Mesenchymal stem cell (in vitro differentiated cells and primary cell): Measurements from ENCODE around the gene TDP2.

Source experiments
- DNase-seq: peaks from one replicate; pipeline ENCODE4 v3.0.0-alpha.2; 2013
- H2AFZ ChIP-seq: one replicate; pipeline ENCODE4 v1.6.1; 2013; ENCODE audit warnings: low read depth, mild to moderate bottlenecking, control low read depth, inconsistent platforms, low read length, moderate library complexity
- H2AK5ac ChIP-seq: 2 replicates; pipeline ENCODE4 v1.6.1; 2013; ENCODE audit warnings: low read length, moderate library complexity, mild to moderate bottlenecking, inconsistent platforms; ENCODE audit not compliant: severe bottlenecking
- H2BK120ac ChIP-seq: one replicate; pipeline ENCODE4 v1.6.1; 2013; ENCODE audit warnings: low read depth, mild to moderate bottlenecking, inconsistent platforms, low read length, moderate library complexity
- H2BK12ac ChIP-seq, 2 experiments: one replicate each; pipeline ENCODE4 v1.6.1; 2013; ENCODE audit warnings: inconsistent platforms in 2 of 2, low read length in 2 of 2, mild to moderate bottlenecking in 2 of 2, moderate library complexity in 2 of 2, control low read depth in 1 of 2
- H2BK15ac ChIP-seq: one replicate; pipeline ENCODE4 v1.6.1; 2013; ENCODE audit warnings: mild to moderate bottlenecking, low read depth, inconsistent platforms; ENCODE audit not compliant: poor library complexity, severe bottlenecking
- H2BK5ac ChIP-seq: 2 replicates; pipeline ENCODE4 v1.6.1; 2013; ENCODE audit warnings: low read depth, mild to moderate bottlenecking, low read length, control low read depth, inconsistent platforms; ENCODE audit not compliant: poor library complexity, severe bottlenecking
- H3K14ac ChIP-seq, 2 experiments: one replicate each; pipeline ENCODE4 v1.6.1; 2013; ENCODE audit warnings: inconsistent platforms in 2 of 2, low read length in 2 of 2, control low read depth in 1 of 2, mild to moderate bottlenecking in 1 of 2, moderate library complexity in 1 of 2
- H3K18ac ChIP-seq, 2 experiments: one replicate each; pipeline ENCODE4 v1.6.1; 2013; ENCODE audit warnings: inconsistent platforms in 2 of 2, low read length in 2 of 2, control low read depth in 1 of 2, low read depth in 1 of 2, mild to moderate bottlenecking in 1 of 2
- H3K23ac ChIP-seq, 2 experiments: one replicate each; pipeline ENCODE4 v1.6.1; 2013; ENCODE audit warnings: inconsistent platforms in 2 of 2, low read length in 2 of 2, mild to moderate bottlenecking in 2 of 2, moderate library complexity in 2 of 2, control low read depth in 1 of 2
- H3K27ac ChIP-seq: 2 replicates; pipeline ENCODE4 v1.5.1; 2013; ENCODE audit warnings: mild to moderate bottlenecking, moderate library complexity, low read length, control low read depth, inconsistent platforms; ENCODE audit not compliant: poor library complexity, severe bottlenecking
- H3K27me3 ChIP-seq, 2 experiments: 2 replicates each; pipeline versions ENCODE4 v1.6.1 to v1.7.0; 2013; ENCODE audit warnings: low read length in 2 of 2, mild to moderate bottlenecking in 2 of 2, moderate library complexity in 2 of 2, control low read depth in 1 of 2, inconsistent platforms in 1 of 2; ENCODE audit not compliant: control insufficient read depth in 1 of 2, insufficient read depth in 1 of 2
- H3K36me3 ChIP-seq, 2 experiments: 2 replicates each; pipeline versions ENCODE4 v1.6.1 to v1.7.0; 2013; ENCODE audit warnings: low read length in 2 of 2, control low read depth in 1 of 2, inconsistent platforms in 1 of 2, low read depth in 1 of 2, mild to moderate bottlenecking in 1 of 2; ENCODE audit not compliant: insufficient read depth in 2 of 2, control insufficient read depth in 1 of 2
- H3K4ac ChIP-seq, 2 experiments: one replicate each; pipeline ENCODE4 v1.6.1; 2013; ENCODE audit warnings: inconsistent platforms in 2 of 2, low read length in 2 of 2, mild to moderate bottlenecking in 2 of 2, moderate library complexity in 2 of 2, control low read depth in 1 of 2, low read depth in 1 of 2
- H3K4me1 ChIP-seq: 2 replicates; pipeline ENCODE4 v1.6.1; 2013; ENCODE audit warnings: low read depth, low read length, control low read depth; ENCODE audit not compliant: control insufficient read depth, insufficient read depth
- H3K4me2 ChIP-seq: 2 replicates; pipeline ENCODE4 v1.6.1; 2013; ENCODE audit warnings: low read length, mild to moderate bottlenecking, inconsistent platforms; ENCODE audit not compliant: poor library complexity, severe bottlenecking
- H3K4me3 ChIP-seq, 2 experiments: 2 replicates each; pipeline versions ENCODE4 v1.5.1 to v1.7.0; 2013; ENCODE audit warnings: low read length in 2 of 2, mild to moderate bottlenecking in 2 of 2, control low read depth in 1 of 2, low read depth in 1 of 2; ENCODE audit not compliant: insufficient read depth in 1 of 2
- H3K79me1 ChIP-seq: replicated peaks from 2 replicates; pipeline ENCODE4 v1.6.1; 2013; ENCODE audit warnings: mild to moderate bottlenecking, control low read depth, low read length, inconsistent platforms; ENCODE audit not compliant: poor library complexity, severe bottlenecking
- H3K9ac ChIP-seq: 2 replicates; pipeline ENCODE4 v1.7.0; 2013; ENCODE audit warnings: mild to moderate bottlenecking, low read length, moderate library complexity
- H3K9me3 ChIP-seq: 2 replicates; pipeline ENCODE4 v1.7.0; 2013; ENCODE audit warnings: mild to moderate bottlenecking, low read length; ENCODE audit not compliant: control insufficient read depth
- H4K8ac ChIP-seq: one replicate; pipeline ENCODE4 v1.6.1; 2013; ENCODE audit warnings: inconsistent platforms, mild to moderate bottlenecking, low read length, moderate library complexity
- H4K91ac ChIP-seq: one replicate; pipeline ENCODE4 v1.6.1; 2013; ENCODE audit warnings: mild to moderate bottlenecking, low read length, inconsistent platforms
- WGBS: methylation state at CpG from one replicate; pipeline ENCODE4 v1.1.7; 2013; ENCODE audit warnings: mixed read lengths; 5-methylcytosine and 5-hydroxymethylcytosine counted together

TDP2 gene

GRCh38 chr6:24603241-24603640 lies 63.5 kb downstream of the TDP2 start:
- no peak overlapping the region for H4K91ac ChIP-seq
- H3K9me3 ChIP-seq = no peaks in the 10 kb centered on the region
- H3K79me1 ChIP-seq = no peaks in the 10 kb centered on the region
- no peak overlapping the region for H4K8ac ChIP-seq
- H3K27ac ChIP-seq = no peak overlapping the region
- 100% methylated on average over 1 of the region's 2 CpGs for WGBS
- H2AK5ac ChIP-seq = no peak overlapping the region
- H3K14ac ChIP-seq = no peak overlapping the region
- no peak overlapping the region for H3K18ac ChIP-seq
- no peaks in the 10 kb centered on the region for H3K4me1 ChIP-seq
- no peak overlapping the region for H2AFZ ChIP-seq
- no peak for DNase-seq
- no peak overlapping the region for H2BK12ac ChIP-seq
- no peak overlapping the region for H3K4me3 ChIP-seq
- no peak overlapping the region for H3K4ac ChIP-seq
- H3K27me3 ChIP-seq = peaks cover 0 to 6% of the 10 kb centered on the region in 2 experiments
- no peak overlapping the region for H2BK5ac ChIP-seq
- no peak overlapping the region for H3K9ac ChIP-seq
- no peak overlapping the region for H2BK15ac ChIP-seq
- H3K23ac ChIP-seq = no peak overlapping the region
- no peak overlapping the region for H2BK120ac ChIP-seq
- H3K4me2 ChIP-seq = no peak overlapping the region
- no peaks in the 10 kb centered on the region for H3K36me3 ChIP-seq

GRCh38 chr6:24600903-24601302 lies 65.8 kb downstream of the TDP2 start:
- H3K18ac ChIP-seq = no peak overlapping the region
- no peak for DNase-seq
- no peaks in the 10 kb centered on the region for H3K79me1 ChIP-seq
- no peak overlapping the region for H2BK12ac ChIP-seq
- H3K23ac ChIP-seq = no peak overlapping the region
- no peak overlapping the region for H4K91ac ChIP-seq
- H3K36me3 ChIP-seq = no peaks in the 10 kb centered on the region
- H2AK5ac ChIP-seq = no peak overlapping the region
- WGBS = 32% methylated on average over 4 of the region's 4 CpGs
- H3K27me3 ChIP-seq = peaks cover 0 to 6% of the 10 kb centered on the region in 2 experiments
- H2BK5ac ChIP-seq = no peak overlapping the region
- no peak overlapping the region for H3K14ac ChIP-seq
- H4K8ac ChIP-seq = no peak overlapping the region
- no peak overlapping the region for H3K27ac ChIP-seq
- no peak overlapping the region for H3K9ac ChIP-seq
- H2BK15ac ChIP-seq = no peak overlapping the region
- no peaks in the 10 kb centered on the region for H3K9me3 ChIP-seq
- H3K4me3 ChIP-seq = no peak overlapping the region
- no peak overlapping the region for H2BK120ac ChIP-seq
- H3K4ac ChIP-seq = no peak overlapping the region
- no peak overlapping the region for H2AFZ ChIP-seq
- H3K4me1 ChIP-seq = no peaks in the 10 kb centered on the region
- H3K4me2 ChIP-seq = no peak overlapping the region
